Measurements from ENCODE around the gene ARPP19. TPM values are rescaled to one million over a fixed set of nuclear protein-coding genes. Genes with fewer than 3 reads are reported as not detected.
"Not testable (repeated sequence)": the region's sequence is repeated elsewhere in the genome, so short reads cannot be mapped to it uniquely, and the experiment has no call there.

The ARPP19 gene
- total RNA-seq, 1 donor from 2014 or later = 191 TPM

- no peak for ATAC-seq
- intact Hi-C loops (cut with DNase I) = no loop called here
- no peak for DNase-seq (ENCODE audit: low spot score)
Observed at GRCh38 chr15:52520421-52520820, 48.4 kb downstream of the ARPP19 start.

- ATAC-seq = no peak
- intact Hi-C loops (cut with DNase I) = no loop called here
- DNase-seq (ENCODE audit: low spot score) = no peak
Observed at GRCh38 chr15:52518487-52519371, 50.1 kb downstream of the ARPP19 start.

DNA sequence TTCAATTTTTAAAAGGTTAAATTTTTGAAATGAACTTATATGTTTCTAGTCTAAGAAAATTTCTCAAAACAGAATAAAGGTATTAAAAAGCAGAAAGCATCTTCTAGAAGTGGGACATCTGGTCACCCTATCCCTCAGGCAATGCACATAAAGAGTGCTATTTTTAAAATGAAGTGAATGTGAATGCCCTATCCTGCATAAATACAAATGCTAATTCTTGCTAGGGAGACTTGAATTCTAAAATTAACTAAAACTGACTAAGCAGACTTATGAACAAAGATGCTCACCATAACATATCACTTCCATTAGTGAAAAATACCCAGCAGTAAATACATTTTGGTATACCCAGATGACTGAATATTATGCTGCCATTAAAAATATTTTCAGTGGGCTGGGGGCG, 51.8 kb downstream of the ARPP19 start:
- ATAC-seq = no peak
- no peak for DNase-seq (ENCODE audit: low spot score)
- intact Hi-C loops (cut with DNase I) = no loop called here

DNA sequence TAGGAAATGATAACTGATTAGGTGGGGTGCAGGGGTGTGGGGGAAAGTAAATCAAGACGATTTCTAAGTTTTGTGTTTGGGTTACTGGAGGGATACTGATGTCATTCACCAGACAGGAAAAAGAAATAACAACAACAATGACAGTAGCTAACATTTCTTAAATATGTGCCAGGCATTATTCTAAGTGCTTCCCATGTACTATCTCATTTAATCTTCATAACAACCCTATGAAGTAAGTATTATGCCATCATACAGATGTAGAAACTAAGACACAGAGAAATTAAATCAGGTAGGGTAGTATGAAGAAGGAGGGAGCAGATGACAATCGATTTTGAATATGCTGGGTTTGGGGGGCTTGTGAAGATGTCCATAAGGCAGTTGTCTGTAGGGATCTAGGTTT, 53.5 kb downstream of the ARPP19 start:
- no peak for ATAC-seq
- no peak for DNase-seq (ENCODE audit: low spot score)
- intact Hi-C loops (cut with DNase I) = no loop called here

DNA sequence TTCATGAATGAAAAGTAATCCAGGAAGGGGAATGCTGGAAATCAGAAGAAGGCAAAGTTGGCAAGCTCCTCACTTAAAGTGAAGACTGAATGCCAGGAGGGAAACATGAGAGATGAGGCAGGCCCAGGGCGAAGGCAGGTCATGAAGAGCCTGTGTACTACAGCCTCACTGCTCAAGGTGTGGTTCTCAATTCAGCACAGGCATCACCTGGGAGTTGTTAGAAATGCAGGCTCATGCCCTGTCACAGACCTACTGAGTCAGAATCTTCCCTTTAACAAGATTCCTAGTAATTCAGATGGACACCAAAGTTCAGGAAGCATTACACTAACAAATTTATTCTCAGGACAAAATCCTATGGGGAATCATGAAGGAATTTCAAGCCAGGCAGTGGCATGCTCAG, 54.3 kb downstream of the ARPP19 start:
- no peak for ATAC-seq
- DNase-seq (ENCODE audit: low spot score) = no peak
- intact Hi-C loops (cut with DNase I) = no loop called here

GRCh38 chr15:52512869-52513268, 56.0 kb downstream of the ARPP19 start:
- intact Hi-C loops (cut with DNase I); ATAC-seq; DNase-seq (ENCODE audit: low spot score): not testable (repeated sequence)

- DNase-seq (ENCODE audit: low spot score) (no peak), ATAC-seq (no peak)
- intact Hi-C loops (cut with DNase I) = no loop called here
Observed at GRCh38 chr15:52511084-52511483, 57.7 kb downstream of the ARPP19 start.

GRCh38 chr15:52509500-52510245, 59.2 kb downstream of the ARPP19 start:
- no peak for ATAC-seq
- intact Hi-C loops (cut with DNase I) = no loop called here
- DNase-seq (ENCODE audit: low spot score) = no peak

DNA sequence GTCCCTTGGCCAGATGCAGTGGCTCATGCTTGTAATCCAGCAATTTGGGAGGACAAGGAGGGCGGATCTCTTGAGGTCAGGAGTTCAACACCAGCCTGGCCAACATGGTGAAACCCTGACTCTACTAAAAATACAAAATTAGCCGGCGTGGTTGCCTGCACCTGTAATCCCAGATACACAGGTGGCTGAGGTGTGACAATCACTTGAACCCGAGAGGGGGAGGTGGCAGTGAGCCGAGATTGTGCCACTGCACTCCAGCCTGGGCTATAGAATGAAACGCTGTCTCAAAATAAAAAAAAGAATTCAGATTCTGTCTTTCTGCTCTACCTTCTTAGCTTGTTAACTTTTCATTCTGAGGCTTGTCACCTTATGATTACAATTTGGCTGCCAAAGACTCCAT, 62.3 kb downstream of the ARPP19 start:
- ATAC-seq (no peak), DNase-seq (ENCODE audit: low spot score) (no peak)
- intact Hi-C loops (cut with DNase I) = no loop called here

DNA sequence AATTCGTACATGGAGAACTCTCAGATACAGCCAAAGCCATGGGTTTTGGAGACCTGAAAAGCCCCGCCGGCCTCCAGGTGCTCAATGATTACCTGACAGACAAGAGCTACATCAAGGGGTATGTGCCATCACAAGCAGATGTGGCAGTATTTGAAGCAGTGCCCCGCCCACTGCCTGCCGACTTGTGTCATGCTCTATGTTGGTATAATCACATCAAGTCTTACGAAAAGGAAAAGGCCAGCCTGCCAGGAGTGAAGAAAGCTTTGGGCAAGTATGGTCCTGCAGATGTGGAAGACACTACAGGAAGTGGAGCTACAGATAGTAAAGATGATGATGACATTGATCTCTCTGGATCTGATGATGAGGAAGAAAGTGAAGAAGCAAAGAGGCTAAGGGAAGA, 63.7 kb downstream of the ARPP19 start:
- intact Hi-C loops (cut with DNase I) = no loop called here
- ATAC-seq (no peak), DNase-seq (ENCODE audit: low spot score) (no peak)

- ATAC-seq = no peak
Observed at GRCh38 chr15:52503788-52504496, 64.9 kb downstream of the ARPP19 start.

DNA sequence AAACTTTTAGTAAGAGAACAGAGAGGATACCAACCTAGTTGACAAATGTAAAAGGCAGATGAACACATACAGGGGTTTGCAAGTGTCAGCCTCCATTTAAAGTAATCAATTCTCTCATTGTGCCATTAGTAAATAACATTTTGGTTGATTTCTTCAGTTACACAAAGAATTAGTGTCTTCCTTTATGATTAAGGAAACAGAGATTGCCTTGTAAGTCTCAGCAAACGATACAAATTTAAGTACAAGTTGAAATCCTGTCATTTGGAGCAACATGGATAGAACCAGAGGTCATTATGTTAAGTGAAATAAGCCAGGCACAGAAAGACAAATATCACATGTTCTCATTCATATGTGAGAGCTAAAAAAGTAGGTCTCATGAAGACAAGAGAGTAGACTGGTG, 66.2 kb downstream of the ARPP19 start:
- intact Hi-C loops (cut with DNase I) = no loop called here
- ATAC-seq (no peak), DNase-seq (ENCODE audit: low spot score) (no peak)

More at GRCh38 chr15:52503788-52504496, 64.9 kb downstream of the ARPP19 start:
- intact Hi-C loops (cut with DNase I) = no loop called here
- DNase-seq (ENCODE audit: low spot score) = no peak

DNA sequence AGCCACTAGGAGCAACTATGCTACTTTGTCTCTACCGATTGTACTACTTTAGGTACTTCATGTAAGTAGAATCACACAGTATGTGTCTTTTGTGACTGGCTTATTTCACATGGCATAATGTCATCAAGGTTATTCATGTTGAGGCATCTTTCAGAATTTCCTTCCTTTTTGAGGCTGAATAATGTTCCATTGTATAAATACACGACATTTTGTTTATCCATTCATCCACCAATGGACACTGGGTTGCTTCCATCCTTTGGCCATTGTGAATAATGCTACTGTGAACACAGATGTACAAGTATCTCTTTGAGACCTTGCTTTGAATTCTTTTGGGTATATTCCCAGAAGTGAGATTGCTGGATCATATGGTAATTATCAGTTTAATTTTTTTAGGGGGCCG, 69.3 kb downstream of the ARPP19 start:
- ATAC-seq = no peak
- DNase-seq (ENCODE audit: low spot score) = no peak
- intact Hi-C loops (cut with DNase I) = no loop called here

DNA sequence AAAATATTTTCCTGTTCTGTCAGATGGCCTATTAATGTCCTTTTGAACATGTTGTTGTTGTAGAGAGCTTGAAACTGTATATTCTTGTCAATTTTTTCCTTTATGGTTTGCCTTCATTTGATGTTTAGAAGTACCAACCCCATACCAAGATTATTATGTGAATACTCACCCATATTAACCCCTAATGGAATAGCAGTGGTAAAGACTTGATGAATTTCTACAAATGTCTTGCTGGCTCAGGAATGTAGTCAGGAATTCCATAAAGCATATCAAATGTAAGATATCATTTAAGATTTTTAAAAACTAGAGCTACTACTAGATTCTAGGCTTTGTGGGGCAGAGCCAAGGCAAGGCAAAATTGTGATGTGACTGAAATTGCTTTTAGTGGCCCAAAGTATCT, 70.1 kb downstream of the ARPP19 start:
- intact Hi-C loops (cut with DNase I) = no loop called here
- no peak for DNase-seq (ENCODE audit: low spot score)
- no peak for ATAC-seq

Other genes starting within 250 kb of the ARPP19 start
- 30.2 TPM for gene MYO5A, start 40.1 kb downstream of the ARPP19 start, total RNA-seq
- gene ATOSA, start 110.4 kb upstream of the ARPP19 start, total RNA-seq = 39.3 TPM
- gene ONECUT1, start 221.3 kb upstream of the ARPP19 start, total RNA-seq = not detected

Data from sciatic nerve (tissue), 2 donors.